ENCODE data around the gene HGFAC.
A peak's percentile ranks its signal among the peaks of the same experiment; 100 is the strongest.

HGFAC gene

DNA sequence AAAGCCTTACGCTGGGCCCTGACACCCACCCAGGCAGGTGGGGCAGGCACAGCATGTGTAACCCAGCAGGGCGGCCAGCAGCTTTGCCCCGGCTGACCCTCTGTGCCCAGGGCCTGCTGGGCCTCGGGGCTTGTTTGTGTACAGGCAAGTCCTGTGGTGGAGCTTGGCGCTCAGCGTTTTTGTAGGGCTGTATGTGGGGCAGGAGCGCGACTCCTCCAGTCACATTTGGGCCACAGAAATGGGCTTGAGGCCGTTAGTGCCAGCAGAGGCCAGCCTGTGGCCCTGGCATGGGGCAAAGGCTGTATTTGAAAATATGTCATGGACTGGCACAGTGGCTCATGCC is 14.7 kb upstream of the HGFAC start:
- no peak for DNase-seq

DNA sequence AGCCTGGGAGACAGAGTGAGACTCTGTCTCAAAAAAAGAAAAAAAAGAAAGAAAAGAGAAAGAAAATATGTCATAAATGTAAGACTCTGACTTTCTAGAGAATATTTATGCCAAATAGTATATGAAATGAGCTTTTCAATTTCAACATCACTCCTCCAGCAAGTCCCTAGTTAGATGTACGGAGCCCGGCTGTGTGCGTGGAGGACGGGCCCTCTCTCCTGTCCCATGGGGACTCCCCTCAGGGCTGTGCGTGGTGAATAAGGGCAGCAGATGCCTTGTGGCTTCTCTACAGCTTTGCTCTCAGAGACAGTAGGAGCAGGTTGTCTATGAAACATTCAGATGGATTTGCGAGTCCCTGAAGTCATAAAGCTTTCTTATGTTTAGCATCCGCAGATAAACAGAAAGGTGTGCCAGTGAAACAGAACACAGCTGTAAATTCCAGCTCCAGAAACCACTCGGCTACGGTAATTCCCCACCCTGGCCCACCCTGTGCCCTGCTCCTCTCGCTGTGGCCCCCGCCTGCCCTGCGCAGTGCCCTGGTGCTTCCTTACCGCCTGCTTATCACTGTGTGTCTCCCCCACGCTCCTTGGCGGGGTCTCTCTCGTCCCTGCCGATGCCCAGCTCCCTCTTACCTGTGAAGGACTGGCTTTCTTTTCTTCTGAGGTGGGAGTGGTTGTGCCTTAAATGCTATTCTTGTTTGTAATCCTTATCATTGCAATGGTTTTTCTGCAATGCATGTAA is 13.9 kb upstream of the HGFAC start:
- DNase-seq = no peak

DNA sequence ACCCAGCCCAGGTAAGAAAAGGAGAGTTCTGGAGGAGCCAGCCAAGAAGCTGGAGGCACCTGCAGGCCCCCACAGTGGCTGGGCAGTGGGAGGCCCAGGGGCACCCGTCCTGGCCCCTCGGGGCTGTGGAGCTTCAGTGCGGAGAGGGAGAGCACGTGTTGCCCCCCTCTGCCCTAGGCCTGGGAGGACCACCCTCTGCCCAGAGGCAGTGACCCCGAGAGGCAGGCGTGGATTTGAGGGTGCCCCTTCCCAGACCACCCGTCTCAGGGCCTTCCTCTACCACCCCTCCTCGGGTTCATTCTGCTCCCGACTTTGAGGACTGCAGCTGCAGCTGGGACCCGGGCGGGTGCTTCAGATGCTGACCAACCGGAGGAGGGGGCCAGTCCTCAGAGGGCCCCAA is 12.1 kb upstream of the HGFAC start:
- no peak for DNase-seq

- no peak for DNase-seq
These were observed 11.2 kb upstream of the HGFAC start for GRCh38 chr4:3430524-3430923.

DNA sequence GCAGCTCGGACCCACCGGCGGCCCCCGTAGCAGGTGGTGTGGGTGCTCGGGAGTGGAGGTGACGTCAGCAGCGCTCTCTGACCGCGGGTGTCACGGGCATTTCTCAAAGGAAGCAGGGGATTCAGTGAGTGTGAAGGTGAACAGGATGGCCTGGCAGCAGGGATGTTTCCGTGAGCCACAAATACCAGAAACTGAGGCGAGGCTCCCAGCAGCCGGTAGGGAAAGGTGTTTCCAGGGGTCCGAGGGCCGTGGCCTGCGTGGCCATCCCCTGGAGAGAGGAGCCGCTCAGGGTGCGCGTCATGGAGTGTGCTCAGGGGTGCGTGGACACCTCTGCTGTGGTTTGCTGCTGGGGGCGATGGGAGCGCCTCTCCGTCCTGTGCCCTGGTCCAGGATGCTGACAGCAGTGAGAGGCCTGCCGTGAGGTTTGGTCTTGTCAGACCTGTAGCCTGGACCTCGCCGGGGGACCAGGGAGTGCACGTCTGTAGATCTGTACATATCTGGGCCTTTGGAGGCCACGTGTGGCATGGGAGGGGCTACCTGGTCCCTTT is 10.2 kb upstream of the HGFAC start:
- no peak for DNase-seq

DNA sequence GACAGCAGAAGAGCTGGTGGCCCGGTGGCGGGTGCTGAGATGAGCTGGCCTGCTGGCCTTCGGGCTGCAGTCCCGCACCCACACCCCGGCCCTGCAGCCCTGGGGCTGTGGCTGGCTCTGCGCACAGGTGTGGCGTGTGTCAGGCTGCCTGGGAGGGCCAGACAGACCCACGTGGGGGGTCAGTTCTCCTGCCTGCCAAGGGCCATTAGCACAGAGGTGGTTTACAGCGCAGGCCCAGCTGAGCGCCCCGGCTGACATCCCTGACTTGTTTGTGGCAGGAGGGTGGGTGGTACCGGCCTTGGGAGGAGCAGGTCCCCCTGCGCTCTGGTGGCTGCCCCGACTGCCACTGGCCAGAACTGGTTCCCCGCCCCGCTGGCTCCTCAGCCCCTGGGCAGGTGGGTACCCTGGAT is 9.4 kb upstream of the HGFAC start:
- no peak for DNase-seq

DNA sequence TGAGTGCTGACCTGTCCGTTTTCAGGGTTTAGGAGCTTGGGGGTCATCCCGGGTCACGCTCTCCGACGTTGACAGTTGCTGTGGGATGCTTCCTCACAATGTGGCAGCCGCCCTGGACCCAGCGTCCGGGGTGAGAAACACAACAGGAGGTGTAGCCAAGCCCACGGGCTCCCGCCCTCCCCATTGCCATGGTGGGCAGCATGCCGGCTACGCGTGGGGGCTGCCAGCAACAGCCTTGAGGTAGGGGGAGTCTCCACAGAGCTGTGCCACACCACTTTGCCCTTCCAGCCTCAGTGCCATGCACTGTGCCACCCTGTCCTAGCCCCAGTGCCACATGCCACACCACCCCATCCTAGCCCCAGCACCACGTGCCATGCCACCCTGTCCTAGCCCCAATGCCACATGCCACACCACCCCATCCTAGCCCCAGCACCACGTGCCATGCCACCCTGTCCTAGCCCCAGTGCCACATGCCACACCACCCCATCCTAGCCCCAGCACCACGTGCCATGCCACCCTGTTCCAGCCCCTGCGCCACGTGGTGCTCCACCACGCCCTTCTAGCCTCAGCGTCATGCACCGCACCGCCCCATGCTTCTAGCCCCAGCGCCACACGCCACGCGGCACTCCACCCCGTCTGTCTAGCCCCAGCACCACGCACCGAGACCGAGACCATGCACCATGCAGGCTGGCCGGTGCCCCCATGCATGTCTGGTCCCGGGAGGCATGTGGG is 8.5 kb upstream of the HGFAC start:
- DNase-seq = no peak

GRCh38 chr4:3434881-3435685 is 6.7 kb upstream of the HGFAC start:
- no peak for DNase-seq

GRCh38 chr4:3435686-3435956 is 6.1 kb upstream of the HGFAC start:
- no peak for DNase-seq

DNA sequence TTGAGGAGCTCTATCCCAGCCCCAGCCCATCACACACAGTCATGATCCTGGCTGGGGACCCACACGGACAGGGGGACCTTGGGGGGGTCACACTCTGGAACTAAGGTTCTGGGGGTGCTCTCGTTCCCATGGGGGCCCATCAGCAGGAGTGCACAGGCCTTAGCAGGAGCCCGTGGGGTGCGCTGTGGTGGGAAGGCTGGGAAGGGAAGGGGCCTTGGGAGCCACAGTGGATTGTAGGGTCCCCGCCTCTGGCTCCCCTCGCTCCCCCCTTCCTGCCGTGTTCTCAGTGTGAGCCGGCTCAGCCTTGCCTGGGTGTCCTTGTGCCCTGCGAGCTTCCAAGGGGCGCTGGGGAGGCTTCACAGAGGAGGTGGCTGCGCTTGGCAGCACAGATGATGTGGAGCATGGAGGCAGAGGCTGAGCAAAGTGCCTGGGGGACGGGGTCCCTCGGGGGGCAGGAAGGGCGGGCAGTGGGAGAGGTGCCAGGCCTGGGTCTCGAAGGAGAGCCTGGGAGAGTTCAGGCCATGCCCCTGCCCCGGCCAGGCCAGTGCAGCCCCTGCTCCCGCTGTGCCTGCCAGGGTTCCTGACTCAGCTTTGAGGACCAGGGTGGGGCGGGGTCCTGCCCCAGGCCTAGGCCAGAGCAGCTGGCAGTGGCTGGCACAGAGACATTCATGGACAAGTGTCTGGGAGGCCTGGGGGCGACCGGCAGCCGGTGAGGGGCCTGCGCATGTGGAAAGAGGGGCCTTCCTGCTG is 5.5 kb upstream of the HGFAC start:
- no peak for DNase-seq

DNA sequence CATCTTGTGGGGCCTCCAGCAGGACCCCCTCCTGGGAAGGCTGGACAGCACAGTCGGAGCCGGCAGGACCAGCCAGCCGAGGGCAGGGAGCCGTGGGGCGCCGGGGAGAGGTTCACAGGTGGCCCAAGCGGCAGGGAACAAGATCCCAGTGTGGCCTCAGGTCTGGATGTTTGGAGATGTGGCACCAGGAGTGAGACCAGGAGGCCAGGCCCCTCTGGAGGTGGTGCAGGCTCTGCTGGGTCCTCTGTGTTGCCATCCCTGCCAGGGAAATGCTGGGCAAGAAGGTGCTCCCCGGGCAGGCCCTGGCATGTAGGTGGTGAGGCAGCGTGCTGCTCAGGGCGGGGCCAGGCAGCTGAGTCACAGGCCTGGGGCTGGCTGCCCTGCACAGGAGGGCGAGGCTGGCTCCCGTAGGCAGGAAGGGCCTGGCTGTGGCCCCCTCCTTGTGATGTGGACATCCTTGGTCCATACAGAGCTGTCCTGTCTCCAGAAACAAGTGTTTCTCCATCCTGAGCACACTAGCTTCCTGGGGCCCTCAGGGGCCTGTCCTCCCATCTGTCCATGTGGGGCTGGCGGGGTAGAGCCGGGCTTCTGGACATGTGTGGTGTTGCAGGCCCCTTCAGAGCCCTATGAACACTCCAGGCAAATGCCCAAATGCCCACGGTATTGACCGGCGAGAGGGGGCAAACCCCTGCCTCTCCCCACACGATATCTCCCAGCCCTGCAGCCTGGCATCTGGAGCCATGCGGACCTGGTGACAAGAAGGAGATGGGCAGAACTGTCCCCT is 4.8 kb upstream of the HGFAC start:
- no peak for DNase-seq

GRCh38 chr4:3437582-3437936 is 4.2 kb upstream of the HGFAC start:
- no peak for DNase-seq

DNA sequence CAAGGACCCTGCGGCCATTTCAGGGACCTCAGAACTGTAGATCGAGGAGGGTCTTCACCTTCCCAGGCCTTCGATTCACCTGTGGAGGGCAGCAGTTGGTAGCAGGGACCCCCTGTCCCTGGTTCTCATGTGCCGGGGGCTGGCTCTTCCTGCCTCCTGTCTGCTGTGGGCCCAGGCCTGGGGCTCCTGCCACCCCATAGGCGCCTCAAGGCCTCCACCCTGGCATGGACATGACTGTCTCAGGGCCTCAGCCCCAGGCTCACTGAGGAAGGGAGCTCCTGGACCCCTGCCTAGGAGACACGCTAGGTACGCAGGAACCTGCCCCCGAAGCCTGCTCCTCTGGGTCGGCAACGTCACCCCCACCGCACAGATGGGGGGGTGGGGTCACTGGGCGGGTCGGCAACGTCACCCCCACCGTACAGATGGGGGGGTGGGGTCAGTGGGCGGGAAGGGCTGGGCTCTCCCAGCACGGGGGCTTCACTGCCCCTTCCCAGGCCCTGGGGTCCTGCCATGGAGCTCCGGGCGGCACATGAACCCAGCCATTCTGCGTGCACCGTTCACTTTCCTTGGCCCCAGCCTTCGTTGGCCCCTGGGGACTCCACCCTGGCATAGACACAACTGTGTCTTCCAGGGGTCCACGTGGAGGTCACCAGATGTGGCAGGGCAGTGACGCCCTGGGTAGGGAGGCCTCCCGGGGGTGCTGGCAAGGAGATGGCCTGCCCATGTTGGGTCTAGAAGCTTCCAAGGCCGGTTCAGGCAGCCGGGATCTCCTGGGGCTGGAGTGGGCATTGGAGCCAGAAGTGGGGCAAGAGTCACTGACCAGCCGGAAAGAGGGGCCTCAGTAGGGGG is 3.5 kb upstream of the HGFAC start:
- DNase-seq = no peak

- DNase-seq = no peak
These were observed 3.0 kb upstream of the HGFAC start for GRCh38 chr4:3438847-3439180.

- DNase-seq = no peak
These were observed 2.4 kb upstream of the HGFAC start for GRCh38 chr4:3439391-3439790.

DNA sequence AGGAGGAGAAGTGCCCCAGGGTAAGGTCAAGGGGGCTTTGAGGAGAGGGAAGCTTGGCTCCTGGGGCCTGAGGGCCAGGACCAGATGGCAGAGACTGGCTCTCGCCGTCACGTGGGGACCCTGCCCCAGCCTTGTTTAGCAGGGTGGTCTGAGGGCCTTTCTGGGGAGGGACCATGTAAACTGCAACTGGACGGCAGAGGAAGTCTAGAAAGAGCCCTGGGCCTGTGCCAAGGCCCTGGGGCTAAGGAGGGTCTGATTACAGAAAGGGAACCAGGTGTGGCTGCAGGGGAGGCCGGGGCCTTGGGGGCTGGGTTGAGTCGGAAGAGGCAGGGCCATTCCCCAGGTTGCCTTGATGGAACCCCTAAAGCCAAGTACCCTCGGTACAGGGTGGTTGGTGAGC is 1.8 kb upstream of the HGFAC start:
- no peak for DNase-seq

DNA sequence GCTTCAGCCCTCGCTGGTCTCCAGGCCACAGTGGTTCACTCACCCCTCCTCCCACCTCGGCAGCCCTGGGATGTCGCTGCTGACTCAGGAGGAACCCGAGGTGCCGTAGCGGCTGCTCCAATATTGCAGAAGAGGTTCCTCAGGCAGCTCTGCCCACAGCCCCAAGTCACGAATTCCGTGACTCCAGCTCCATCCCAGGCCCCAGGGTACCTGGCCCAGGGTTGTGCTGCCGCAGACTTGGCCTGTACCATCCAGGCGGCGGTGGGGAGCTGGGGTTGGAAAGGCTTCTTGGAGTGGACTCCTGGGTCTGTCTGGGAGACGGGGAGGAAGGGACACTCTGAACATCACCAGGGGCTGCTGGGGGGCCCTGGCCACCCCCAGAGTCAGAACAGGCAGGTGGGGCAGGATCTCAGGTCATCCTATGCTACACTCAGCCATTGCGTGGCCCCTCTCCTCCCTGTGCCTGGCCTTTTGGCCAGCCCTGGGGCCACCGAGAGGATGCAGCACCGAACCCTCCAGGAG is 728 bp upstream of the HGFAC start:
- no peak for DNase-seq

DNA sequence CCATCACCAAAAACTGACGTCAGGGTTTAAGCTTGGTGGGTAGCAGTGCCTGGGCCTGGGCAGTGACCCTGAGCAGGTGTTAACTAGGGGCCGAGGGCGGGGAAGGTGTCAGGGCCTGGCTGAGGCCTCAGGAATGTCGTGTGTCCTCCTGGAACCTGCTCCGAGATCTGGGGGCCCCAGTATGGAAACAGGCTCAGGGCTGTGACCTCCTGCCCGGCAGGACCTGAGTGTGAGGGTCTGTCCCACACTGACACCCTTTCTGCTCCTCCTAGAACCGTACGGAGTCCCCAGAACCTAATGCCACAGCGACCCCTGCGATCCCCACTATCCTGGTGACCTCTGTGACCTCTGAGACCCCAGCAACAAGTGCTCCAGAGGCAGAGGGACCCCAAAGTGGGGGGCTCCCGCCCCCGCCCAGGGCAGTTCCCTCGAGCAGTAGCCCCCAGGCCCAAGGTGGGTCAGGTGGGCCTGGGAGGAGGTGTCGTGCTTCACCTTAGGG is 741 bp downstream of the HGFAC start:
- no peak for DNase-seq

GRCh38 chr4:3442959-3443749 is 1.4 kb downstream of the HGFAC start:
- peak; percentile 61 for DNase-seq

- DNase-seq = no peak
These were observed 2.1 kb downstream of the HGFAC start for GRCh38 chr4:3443750-3444309.
